ENCODE data around the gene PODXL. TPM values are rescaled to one million over a fixed set of nuclear protein-coding genes. Genes with fewer than 3 reads are reported as not detected.

Gene PODXL
- polyA plus RNA-seq, 1 donor from 2014 or later: 4.5 TPM

DNA sequence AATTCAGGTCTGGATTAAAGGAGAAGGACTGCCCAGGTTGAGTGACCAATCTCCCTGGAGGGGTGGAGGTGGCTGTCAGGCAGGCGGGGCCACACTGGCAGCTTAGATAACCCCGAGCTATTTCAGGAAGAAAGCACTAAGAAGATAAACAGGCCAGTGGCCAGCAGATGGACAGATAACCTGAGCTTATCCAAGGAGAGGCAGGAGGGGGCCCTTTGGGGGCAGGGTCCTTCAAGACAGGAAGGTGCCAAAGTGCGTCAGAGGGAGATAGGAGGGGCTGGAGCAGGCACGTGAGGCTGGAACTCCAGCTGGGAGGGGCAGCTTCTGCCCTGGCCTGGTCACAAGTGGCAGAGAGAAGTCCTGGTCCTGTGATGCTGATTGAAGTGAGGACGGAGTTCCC, 29.8 kb upstream of the PODXL start:
- no peaks in the 10 kb centered on the region for H3K9me2 ChIP-seq (ENCODE audit: insufficient read depth, low read length)
- no peaks in the 10 kb centered on the region for H3K79me2 ChIP-seq (replicated peaks; ENCODE audit: insufficient read depth, low read length)
- H3K27ac ChIP-seq (ENCODE audit: low read length): no peak overlapping the region
- H3K9ac ChIP-seq (ENCODE audit: low read length): no peak overlapping the region
- no peaks in the 10 kb centered on the region for H4K20me1 ChIP-seq (ENCODE audit: insufficient read depth)
- no peak overlapping the region for H3K4me3 ChIP-seq (ENCODE audit: low read length)
- H3F3A ChIP-seq (ENCODE audit: insufficient read depth, low read length, poor library complexity, severe bottlenecking): no peaks in the 10 kb centered on the region
- no peak overlapping the region for H3K4me2 ChIP-seq (ENCODE audit: low read length)
- H2AFZ ChIP-seq (ENCODE audit: low read depth, low read length): no peak overlapping the region
- no peaks in the 10 kb centered on the region for H3K9me3 ChIP-seq (ENCODE audit: low read length)
- no peak for TF ChIP-seq REST (IDR thresholded peaks at IDR 0.05; ENCODE audit: borderline replicate concordance)
- no peak for TF ChIP-seq EP300 (conservative IDR thresholded peaks at IDR 0.05; ENCODE audit: poor library complexity, severe bottlenecking)
- H3K36me3 ChIP-seq (ENCODE audit: insufficient read depth, low read length): no peaks in the 10 kb centered on the region
- H3K27me3 ChIP-seq (ENCODE audit: insufficient read depth, low read depth, low read length): no peaks in the 10 kb centered on the region

GRCh38 chr7:131583430-131583829, 27.0 kb upstream of the PODXL start:
- no peaks in the 10 kb centered on the region for H3K9me3 ChIP-seq (ENCODE audit: low read length)
- no peak overlapping the region for H3K27ac ChIP-seq (ENCODE audit: low read length)
- H3K4me2 ChIP-seq (ENCODE audit: low read length): no peak overlapping the region
- H3K79me2 ChIP-seq (replicated peaks; ENCODE audit: insufficient read depth, low read length): no peaks in the 10 kb centered on the region
- no peaks in the 10 kb centered on the region for H3F3A ChIP-seq (ENCODE audit: insufficient read depth, low read length, poor library complexity, severe bottlenecking)
- no peaks in the 10 kb centered on the region for H3K27me3 ChIP-seq (ENCODE audit: insufficient read depth, low read depth, low read length)
- H4K20me1 ChIP-seq (ENCODE audit: insufficient read depth): no peaks in the 10 kb centered on the region
- H3K4me3 ChIP-seq (ENCODE audit: low read length): no peak overlapping the region
- H2AFZ ChIP-seq (ENCODE audit: low read depth, low read length): no peak overlapping the region
- H3K36me3 ChIP-seq (ENCODE audit: insufficient read depth, low read length): no peaks in the 10 kb centered on the region
- no peaks in the 10 kb centered on the region for H3K9me2 ChIP-seq (ENCODE audit: insufficient read depth, low read length)
- TF ChIP-seq CTCF (IDR thresholded peaks at IDR 0.05; ENCODE audit: poor library complexity, severe bottlenecking) (no peak), EZH2 (IDR thresholded peaks at IDR 0.05; ENCODE audit: borderline replicate concordance, insufficient read depth, low read length, poor library complexity, severe bottlenecking) (no peak), POLR2AphosphoS5 (IDR thresholded peaks at IDR 0.05) (no peak), RAD21 (conservative IDR thresholded peaks at IDR 0.05) (no peak), EP300 (conservative IDR thresholded peaks at IDR 0.05; ENCODE audit: poor library complexity, severe bottlenecking) (no peak), MXI1 (conservative IDR thresholded peaks at IDR 0.05; ENCODE audit: poor library complexity, severe bottlenecking) (no peak), SMC3 (conservative IDR thresholded peaks at IDR 0.05; ENCODE audit: poor library complexity) (no peak)
- H3K9ac ChIP-seq (ENCODE audit: low read length): no peak overlapping the region

Data from neural cell (in vitro differentiated cells).